ENCODE measurements around the gene UQCC2.

Gene UQCC2

GRCh38 chr6:33688451-33689147 is 22.9 kb downstream of the UQCC2 start:
- DNase-seq, result no peak

DNA sequence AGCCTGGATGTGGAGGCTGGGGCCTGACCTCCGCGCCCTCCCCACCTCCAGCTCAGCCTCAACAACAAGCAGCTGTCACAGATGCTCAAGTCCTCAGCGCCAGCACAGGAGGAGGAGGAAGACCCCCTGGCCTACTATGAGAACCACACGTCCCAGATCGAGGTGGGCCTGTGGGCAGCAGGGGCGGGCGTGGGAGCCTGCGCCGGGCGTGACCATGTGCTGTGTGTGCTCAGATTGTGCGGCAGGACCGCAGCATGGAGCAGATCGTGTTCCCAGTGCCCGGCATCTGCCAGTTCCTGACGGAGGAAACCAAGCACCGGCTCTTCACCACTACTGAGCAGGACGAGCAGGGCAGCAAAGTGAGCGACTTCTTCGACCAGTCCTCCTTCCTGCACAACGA is 23.5 kb downstream of the UQCC2 start:
- no peak for DNase-seq

GRCh38 chr6:33686981-33687975 is 24.2 kb downstream of the UQCC2 start:
- no peak for DNase-seq

DNA sequence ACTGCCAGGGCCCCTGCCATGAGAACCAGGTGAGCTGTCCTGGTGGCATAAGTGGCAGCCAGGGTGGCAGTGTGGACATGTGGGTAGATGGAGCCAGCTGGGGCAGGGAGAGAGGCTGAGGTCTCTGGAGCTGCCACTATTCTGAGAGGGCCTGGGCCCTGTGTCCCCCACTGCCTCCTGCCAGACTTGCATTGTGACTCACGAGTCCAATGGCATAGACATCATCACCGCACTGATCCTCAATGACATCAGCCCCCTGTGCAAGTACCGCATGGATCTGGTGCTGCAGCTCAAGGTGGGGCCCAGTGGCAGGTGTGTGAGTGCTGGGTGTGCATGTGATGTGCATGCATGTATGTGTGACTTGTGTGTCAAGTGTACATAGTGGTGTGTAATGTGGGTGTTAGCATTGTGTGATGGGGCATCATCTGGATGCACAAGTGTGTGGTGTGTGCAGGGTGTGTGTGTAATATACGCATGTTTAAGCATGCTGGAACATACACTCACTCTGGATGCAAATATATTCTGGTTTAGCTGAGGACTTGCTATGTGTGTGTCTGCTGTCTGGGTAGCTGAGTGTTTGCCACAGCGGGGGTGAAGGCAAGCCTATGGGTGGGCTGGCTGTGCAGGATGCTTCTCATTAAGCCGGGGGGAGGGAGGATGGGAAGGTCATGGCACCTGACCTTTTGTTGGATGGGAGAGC is 25.1 kb downstream of the UQCC2 start:
- DNase-seq, result no peak

- DNase-seq, result no peak
Measured at GRCh38 chr6:33685411-33686224, 25.9 kb downstream of the UQCC2 start.

DNA sequence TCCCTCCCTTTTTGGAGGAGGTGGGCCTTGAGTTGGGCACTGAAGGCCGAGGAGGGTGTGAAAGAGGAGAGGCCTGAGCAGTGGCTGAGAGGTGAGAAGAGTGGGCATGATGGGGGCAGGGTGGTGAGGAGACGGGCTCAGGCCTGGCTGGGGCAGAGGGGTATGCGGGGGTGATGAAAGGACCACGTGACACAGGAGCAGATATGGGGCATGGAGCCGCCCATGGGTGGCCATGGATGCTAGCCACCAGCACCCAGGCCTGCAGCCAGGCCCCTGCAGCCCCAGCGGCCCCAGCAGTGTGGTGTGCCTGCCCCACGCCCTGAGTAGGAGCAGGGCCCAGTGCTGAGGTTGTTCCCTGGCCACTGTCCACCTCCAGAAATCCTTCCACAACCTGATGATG is 26.5 kb downstream of the UQCC2 start:
- no peak for DNase-seq

DNA sequence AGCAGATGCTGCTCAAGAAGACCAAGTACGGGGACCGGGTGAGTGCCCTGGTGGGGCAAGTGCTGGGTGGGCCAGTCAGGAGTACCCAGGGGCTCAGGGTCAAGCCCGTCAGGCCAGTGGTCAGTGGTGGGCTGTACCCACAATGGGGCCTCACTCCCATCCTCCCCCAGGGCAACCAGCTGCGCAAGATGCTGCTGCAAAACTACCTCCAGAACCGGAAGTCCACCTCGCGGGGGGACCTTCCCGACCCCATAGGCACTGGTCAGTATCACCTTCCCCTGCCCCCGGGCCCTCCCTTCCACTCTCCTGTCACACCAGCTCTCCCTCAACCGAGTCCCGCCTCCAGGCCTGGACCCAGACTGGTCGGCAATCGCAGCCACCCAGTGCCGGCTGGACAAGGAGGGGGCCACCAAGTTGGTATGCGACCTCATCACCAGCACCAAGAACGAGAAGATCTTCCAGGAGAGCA is 27.0 kb downstream of the UQCC2 start:
- no peak for DNase-seq

GRCh38 chr6:33683576-33684427 is 27.7 kb downstream of the UQCC2 start:
- no peak for DNase-seq

DNA sequence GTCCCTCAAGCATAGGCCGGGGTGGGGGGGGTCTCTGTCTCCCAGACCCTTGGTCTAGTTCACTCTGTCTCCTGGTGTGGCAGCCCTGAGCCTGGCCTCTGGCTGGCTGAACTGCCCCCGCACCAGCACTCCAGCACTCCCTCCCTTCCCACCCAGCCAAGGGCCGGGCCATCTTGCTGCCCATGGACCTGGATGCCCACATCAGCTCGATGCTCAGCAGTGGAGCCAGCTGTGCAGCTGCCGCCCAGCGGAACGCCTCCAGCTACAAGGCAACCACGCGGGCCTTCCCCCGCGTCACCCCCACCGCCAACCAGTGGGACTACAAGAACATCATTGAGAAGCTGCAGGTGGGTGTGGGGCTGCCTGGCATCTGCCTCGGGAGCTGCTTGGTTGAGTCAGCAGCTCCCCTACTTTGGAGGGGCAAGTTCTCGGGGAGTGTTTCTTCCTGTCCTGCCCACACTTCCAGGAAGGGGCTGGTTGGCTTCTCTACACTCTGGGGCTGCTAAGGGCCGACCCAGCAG is 28.4 kb downstream of the UQCC2 start:
- DNase-seq, result peak; percentile 30

DNA sequence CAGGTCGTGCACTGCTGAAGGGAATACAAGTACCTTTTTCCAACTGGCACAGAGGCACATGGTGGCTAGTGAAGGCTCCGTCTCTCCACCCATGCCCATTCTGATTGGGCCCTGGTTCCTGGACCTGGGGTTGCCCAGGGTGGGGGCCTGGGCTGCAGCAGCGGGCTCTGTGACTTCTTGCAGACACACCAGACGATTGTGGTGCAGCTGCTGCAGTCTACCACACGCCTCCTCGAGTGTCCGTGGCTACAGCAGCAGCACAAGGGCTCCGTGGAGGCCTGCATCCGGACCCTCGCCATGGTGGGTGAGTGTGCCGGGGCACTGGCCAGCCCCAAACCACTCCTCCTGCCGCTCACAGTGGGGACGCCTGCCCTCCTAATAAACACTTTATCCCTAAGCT is 29.2 kb downstream of the UQCC2 start:
- no peak for DNase-seq

- no peak for DNase-seq
Measured at GRCh38 chr6:33679761-33680160, 31.7 kb downstream of the UQCC2 start.

DNA sequence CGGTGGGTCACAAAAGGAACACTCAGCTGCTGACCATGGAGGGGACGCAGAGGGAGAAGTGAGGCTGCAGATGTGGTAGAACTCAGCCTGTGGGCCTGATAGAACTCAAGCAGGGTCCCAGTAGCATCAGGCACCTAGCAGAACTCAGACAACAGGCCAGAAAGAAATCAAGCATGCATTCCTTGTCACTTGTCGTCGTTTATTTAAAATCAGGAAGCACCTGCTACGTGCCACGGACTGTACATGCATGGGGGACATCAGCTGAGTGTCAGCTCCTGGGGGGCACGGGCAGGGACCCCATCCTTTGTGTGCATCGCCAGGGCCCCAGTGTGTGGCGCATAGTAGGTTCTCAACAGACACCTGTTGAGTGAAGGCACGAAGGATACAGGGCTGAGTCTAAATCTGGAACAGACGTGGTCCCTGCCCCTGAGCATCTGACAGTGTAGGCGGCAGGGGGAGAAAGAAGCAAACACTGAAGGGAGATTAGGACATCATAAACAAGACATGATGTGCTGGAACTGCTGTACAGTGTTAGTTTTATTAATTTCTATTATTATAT is 32.5 kb downstream of the UQCC2 start:
- no peak for DNase-seq

- DNase-seq, result no peak
Measured at GRCh38 chr6:33678233-33678931, 33.1 kb downstream of the UQCC2 start.

DNA sequence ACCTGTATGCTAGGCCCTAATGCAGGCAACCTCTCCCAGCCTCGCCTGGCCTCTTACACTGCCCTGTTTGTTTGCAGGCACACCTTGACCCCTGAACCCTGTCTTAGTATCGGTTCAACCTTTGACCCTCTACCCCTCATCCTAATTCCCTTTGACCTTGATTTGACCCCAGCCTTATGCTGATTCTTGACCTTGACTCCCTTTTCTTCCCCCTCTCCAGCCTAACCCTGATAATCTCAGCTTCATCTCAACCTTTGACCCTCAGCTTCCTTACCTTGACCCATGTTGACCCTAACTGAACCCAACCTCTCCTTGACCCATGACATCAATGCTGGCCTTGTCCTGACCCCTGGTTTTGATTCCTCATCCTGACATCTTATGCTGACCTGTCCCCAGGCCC is 33.8 kb downstream of the UQCC2 start:
- no peak for DNase-seq

DNA sequence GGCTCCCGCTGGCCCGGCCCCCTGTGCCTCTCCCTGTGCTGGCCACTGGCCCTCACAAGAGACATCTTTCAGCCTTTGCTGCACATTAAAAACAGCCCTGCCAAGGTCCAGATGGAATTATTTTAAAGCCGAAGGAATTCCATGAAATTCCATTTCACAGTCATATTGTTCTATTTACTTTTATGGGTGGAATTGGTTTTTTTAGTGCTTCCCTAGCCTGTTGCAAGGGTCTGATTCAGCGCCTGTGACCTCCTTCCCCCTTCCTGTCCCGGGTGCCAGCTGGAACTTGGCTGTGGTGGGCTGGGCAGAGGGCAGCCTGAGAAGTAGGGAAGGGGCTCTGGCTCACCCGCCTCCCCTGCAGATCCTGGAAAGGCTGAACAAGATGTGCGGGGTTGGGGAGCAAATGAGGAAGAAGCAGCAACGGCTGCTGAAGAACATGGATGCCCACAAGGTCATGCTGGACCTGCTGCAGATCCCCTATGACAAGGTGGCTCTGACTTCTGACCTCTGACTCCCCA is 34.3 kb downstream of the UQCC2 start:
- no peak for DNase-seq

DNA sequence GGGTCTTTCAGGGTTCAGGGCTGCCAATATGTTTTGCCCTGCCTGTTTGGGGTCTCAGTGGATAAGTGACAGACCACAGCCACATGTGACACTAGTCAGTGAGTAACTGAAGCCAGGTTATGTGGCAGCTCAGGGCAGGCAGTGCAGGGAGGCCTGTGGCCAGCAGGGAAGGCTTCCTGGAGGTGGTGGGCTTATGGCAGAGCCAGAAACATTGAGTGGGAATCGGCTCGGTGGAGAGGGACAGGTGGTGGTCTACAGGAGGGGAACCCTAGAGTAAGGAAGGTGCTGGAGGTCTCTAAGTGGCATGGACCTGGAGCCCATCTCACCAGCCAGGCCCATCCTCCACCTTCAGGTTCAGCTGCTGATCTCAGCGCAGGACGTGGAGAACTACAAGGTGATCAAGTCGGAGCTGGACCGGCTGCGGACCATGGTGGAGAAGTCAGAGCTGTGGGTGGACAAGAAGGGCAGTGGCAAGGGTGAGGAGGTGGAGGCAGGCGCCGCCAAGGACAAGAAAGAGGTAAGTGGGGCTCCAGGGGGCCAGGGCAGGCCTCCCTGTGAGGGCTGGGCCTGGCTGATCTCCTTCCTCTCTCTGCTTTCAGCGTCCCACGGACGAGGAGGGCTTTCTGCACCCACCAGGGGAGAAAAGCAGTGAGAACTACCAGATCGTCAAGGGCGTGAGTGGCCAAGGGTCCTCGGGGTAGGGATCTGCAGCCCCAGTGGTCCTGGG is 34.9 kb downstream of the UQCC2 start:
- DNase-seq, result no peak

DNA sequence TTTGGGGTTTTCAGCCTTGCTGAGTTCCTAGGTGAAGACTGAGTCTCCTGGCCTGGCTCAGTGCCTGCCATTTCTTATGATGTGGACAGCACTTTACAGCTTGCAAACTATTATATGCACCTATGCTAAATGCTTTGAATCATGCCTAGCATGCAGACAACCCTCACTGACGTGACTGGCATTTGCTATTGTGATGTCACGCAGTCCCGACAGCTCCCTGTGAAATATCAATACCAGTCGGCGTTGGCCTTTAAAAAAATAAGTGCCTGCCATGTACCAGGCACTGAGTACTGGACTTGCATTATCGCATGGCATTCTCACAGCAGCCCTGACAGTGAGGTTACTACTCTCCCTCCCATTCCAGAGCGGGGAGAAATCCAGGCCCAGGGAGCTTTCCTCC is 35.5 kb downstream of the UQCC2 start:
- no peak for DNase-seq

DNA sequence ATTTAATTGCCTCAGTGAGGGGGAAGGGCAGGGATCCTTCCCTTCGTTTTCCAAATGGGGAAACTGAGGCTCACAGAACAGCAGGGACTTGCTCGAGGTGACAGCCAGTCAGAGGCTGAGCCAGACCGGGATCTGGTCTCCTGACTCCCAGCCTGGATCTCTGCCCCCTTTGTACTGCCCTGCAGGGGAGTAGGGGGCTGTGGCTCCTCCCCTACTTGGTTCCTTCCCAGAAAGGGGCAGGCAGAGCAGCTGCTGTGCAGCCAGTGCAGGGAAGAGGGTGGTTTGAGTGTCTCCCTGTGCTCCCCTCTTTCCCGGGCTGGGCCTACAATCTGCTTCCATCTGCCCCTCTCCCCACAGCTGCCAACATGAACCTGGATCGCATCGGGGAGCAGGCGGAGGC is 37.6 kb downstream of the UQCC2 start:
- no peak for DNase-seq

DNA sequence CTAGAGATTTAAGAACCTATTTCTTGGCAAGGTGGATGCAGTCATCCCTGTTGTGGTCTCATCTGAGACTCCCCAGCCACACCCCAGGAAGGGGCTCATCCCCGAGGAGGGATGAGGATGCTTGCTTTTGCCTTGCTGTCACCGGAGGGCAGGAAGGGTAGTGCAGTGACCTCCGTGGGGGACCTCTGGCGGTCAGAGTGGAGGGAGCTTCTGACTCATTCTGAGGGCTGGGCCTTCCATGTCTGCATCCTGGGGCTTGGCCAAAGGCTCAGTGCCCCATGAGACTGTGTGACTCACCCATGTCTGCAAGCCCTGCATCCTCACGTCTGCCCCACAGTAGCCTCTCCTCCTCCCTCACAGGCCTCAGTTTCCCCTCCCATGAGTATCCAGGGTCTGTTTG is 38.7 kb downstream of the UQCC2 start:
- no peak for DNase-seq

DNA sequence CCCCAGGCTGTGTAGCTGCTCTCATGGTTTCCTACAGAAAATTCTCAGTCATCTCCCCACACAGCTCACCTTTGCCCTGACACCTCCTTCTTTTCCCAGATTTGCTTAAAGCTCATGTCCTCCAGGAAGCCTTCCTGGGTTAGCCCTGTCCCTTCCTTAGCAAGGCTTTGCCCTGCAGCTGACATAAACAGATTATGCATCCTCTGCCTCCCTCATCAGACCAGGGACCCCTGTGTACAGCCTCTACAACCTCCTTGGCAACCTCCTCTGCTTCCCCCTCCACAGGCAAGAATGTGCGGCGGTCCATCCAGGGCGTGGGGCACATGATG is 39.8 kb downstream of the UQCC2 start:
- DNase-seq, result no peak
